ENCODE results near the gene KIFC1. TPM values are rescaled to one million over a fixed set of nuclear protein-coding genes. Genes with fewer than 3 reads are reported as not detected.
A peak's percentile ranks its signal among the peaks of the same experiment; 100 is the strongest.
"Not testable (repeated sequence)": the region's sequence is repeated elsewhere in the genome, so short reads cannot be mapped to it uniquely, and the experiment has no call there.

The KIFC1 gene
- 2.3 TPM for total RNA-seq
- not detected for polyA plus RNA-seq (ENCODE audit: insufficient read depth, low read depth, low replicate concordance)
- long read RNA-seq, donor 1, transcript KIFC1-211 (11 exons, 2,706 nt) = major isoform, 7 of 17 reads
- long read RNA-seq, donor 1, partial matches to known transcripts = 10 of 17 reads
- long read RNA-seq, donor 1, other reads (novel, unspliced or antisense) = 0 of 17 reads
- long read RNA-seq, donor 2, partial matches to known transcripts = 0 of 5 reads
- long read RNA-seq, donor 2, other reads (novel, unspliced or antisense) = 0 of 5 reads
- long read RNA-seq, donor 3, partial matches to known transcripts = 228 of 501 reads
- long read RNA-seq, donor 3, other reads (novel, unspliced or antisense) = 270 of 501 reads
- long read RNA-seq, donor 4, partial matches to known transcripts = 246 of 378 reads
- long read RNA-seq, donor 4, other reads (novel, unspliced or antisense) = 129 of 378 reads
- long read RNA-seq, donor 5 = 0 reads
- long read RNA-seq, donor 6, partial matches to known transcripts = 0 of 1 reads
- long read RNA-seq, donor 6, other reads (novel, unspliced or antisense) = 0 of 1 reads
- long read RNA-seq, donor 7 = 0 reads
- long read RNA-seq, donor 8, transcript KIFC1-211 (11 exons, 2,706 nt) = major isoform, 6 of 458 reads
- long read RNA-seq, donor 8, partial matches to known transcripts = 266 of 458 reads
- long read RNA-seq, donor 8, other reads (novel, unspliced or antisense) = 186 of 458 reads
- long read RNA-seq, donor 9, partial matches to known transcripts = 0 of 2 reads
- long read RNA-seq, donor 9, other reads (novel, unspliced or antisense) = 0 of 2 reads
- long read RNA-seq, donor 10, partial matches to known transcripts = 6 of 8 reads
- long read RNA-seq, donor 10, other reads (novel, unspliced or antisense) = 0 of 8 reads

- Histone ChIP-seq H3K4me1 (ENCODE audit: control insufficient read depth in 2 of 3, insufficient read depth in 2 of 3, low read depth in 1 of 3, low read length in 3 of 3) (peaks cover 6 to 12% (median 10%) of the 10 kb centered on the region in 3 donors), H3K36me3 (ENCODE audit: control insufficient read depth in 2 of 3, insufficient read depth in 3 of 3, low read length in 3 of 3) (no peaks in the 10 kb centered on the region), H3K9me3 (ENCODE audit: control insufficient read depth in 2 of 3, insufficient read depth in 1 of 3, low read length in 3 of 3) (no peaks in the 10 kb centered on the region), H3K27ac (ENCODE audit: low read depth in 2 of 2, low read length in 2 of 2) (peak within 1 kb of the TSS; percentile 81 to 97), H3K9ac (ENCODE audit: low read length in 3 of 3) (peak within 1 kb of the TSS; percentile 54 to 58 (median 55)), H3K27me3 (ENCODE audit: control insufficient read depth, insufficient read depth, low read length) (no peaks in the 10 kb centered on the region), H3K4me3 (ENCODE audit: low read length in 3 of 3) (peak within 1 kb of the TSS; percentile 59 to 63 (median 60))
- TF ChIP-seq CTCF (IDR thresholded peaks at IDR 0.05; ENCODE audit: borderline replicate concordance, extremely low read depth, insufficient read depth) = peak; percentile 97
- FAIRE-seq = peak; percentile 97
- DNase-seq = peak; percentile 100
- intact Hi-C loops (cut with DNase I) = no loop called here
These were observed at the start of gene KIFC1 for GRCh38 chr6:33391278-33391921. Gene KIFC1, plus strand, starts transcription at chr6:33391823. Its CDS starts 163 bp downstream, at chr6:33391986.

- H3K9ac ChIP-seq (ENCODE audit: low read length in 3 of 3); intact Hi-C loops (cut with DNase I); H3K36me3 ChIP-seq (ENCODE audit: control insufficient read depth in 2 of 3, insufficient read depth in 3 of 3, low read length in 3 of 3); H3K9me3 ChIP-seq (ENCODE audit: control insufficient read depth in 2 of 3, insufficient read depth in 1 of 3, low read length in 3 of 3); H3K27ac ChIP-seq (ENCODE audit: low read depth in 2 of 2, low read length in 2 of 2); H3K27me3 ChIP-seq (ENCODE audit: control insufficient read depth, insufficient read depth, low read length); FAIRE-seq; H3K4me1 ChIP-seq (ENCODE audit: control insufficient read depth in 2 of 3, insufficient read depth in 2 of 3, low read depth in 1 of 3, low read length in 3 of 3); DNase-seq; H3K4me3 ChIP-seq (ENCODE audit: low read length in 3 of 3): not testable (repeated sequence)
These were observed 48.0 kb upstream of the KIFC1 start for GRCh38 chr6:33343606-33343952.

- FAIRE-seq = no peak
- Histone ChIP-seq H3K36me3 (ENCODE audit: control insufficient read depth in 2 of 3, insufficient read depth in 3 of 3, low read length in 3 of 3) (no peaks in the 10 kb centered on the region), H3K4me1 (ENCODE audit: control insufficient read depth in 2 of 3, insufficient read depth in 2 of 3, low read depth in 1 of 3, low read length in 3 of 3) (peaks cover 0 to 4% (median 0%) of the 10 kb centered on the region in 3 donors), H3K27me3 (ENCODE audit: control insufficient read depth, insufficient read depth, low read length) (no peaks in the 10 kb centered on the region), H3K27ac (ENCODE audit: low read depth in 2 of 2, low read length in 2 of 2) (no peak overlapping the region), H3K9ac (ENCODE audit: low read length in 3 of 3) (no peak overlapping the region), H3K9me3 (ENCODE audit: control insufficient read depth in 2 of 3, insufficient read depth in 1 of 3, low read length in 3 of 3) (no peaks in the 10 kb centered on the region), H3K4me3 (ENCODE audit: low read length in 3 of 3) (no peak overlapping the region)
- TF ChIP-seq CTCF (IDR thresholded peaks at IDR 0.05; ENCODE audit: borderline replicate concordance, extremely low read depth, insufficient read depth) = no peak
- intact Hi-C loops (cut with DNase I) = no loop called here
- no peak for DNase-seq
These were observed 47.5 kb upstream of the KIFC1 start for GRCh38 chr6:33343953-33344611.
